ENCODE data around the gene DNM2.
"Not testable (repeated sequence)": the region's sequence is repeated elsewhere in the genome, so short reads cannot be mapped to it uniquely, and the experiment has no call there.

DNM2 gene

DNA sequence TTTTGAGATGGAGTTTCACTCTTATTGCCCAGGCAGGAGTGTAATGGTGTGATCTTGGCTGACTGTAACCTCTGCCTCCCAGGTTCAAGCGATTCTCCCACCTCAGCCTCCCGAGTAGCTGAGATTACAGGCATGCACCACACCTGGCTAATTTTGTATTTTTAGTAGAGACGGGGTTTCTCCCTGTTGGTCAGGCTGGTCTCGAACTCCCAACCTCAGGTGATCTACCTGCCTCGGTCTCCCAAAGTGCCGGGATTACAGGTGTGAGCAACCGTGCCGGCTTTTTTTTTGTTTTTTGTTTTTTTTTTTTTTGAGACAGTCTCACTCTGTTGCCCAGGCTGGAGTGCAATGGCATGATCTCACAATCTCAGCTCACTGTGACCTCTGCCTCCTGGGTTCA, 28.6 kb downstream of the DNM2 start:
- not testable (repeated sequence) for H3K27me3 ChIP-seq (ENCODE audit: insufficient read depth, low read length); H3K18ac ChIP-seq (ENCODE audit: low read length); H2AK5ac ChIP-seq (ENCODE audit: low read length); H3K4me3 ChIP-seq (ENCODE audit: low read depth, low read length); H3K23ac ChIP-seq (ENCODE audit: low read length); H2AFZ ChIP-seq (ENCODE audit: insufficient read depth, low read length, poor library complexity); H4K8ac ChIP-seq (ENCODE audit: low read depth, low read length); H4K91ac ChIP-seq (ENCODE audit: low read depth, low read length); H2BK120ac ChIP-seq (ENCODE audit: insufficient read depth, low read length, poor library complexity); DNase-seq; H3K9me3 ChIP-seq (ENCODE audit: insufficient read depth, low read depth, low read length); H3K4me2 ChIP-seq (ENCODE audit: low read length); H3K14ac ChIP-seq (ENCODE audit: low read length); H2BK12ac ChIP-seq (ENCODE audit: low read length); H3K79me1 ChIP-seq (ENCODE audit: low read length); H2BK5ac ChIP-seq (ENCODE audit: low read depth, low read length, poor library complexity); H3K9ac ChIP-seq (ENCODE audit: low read length); H3K36me3 ChIP-seq (ENCODE audit: control insufficient read depth in 1 of 2, insufficient read depth in 2 of 2, low read length in 2 of 2); H3K27ac ChIP-seq (ENCODE audit: low read depth, low read length); H3K4ac ChIP-seq (ENCODE audit: low read depth, low read length); H4K12ac ChIP-seq (ENCODE audit: low read depth, low read length)
- peaks cover 26% of the 10 kb centered on the region for H3K79me2 ChIP-seq (ENCODE audit: control insufficient read depth, insufficient read depth, low read length, poor library complexity)
- peaks cover 41 to 44% of the 10 kb centered on the region in 2 experiments for H3K4me1 ChIP-seq (ENCODE audit: control insufficient read depth in 1 of 2, insufficient read depth in 2 of 2, low read length in 2 of 2)
- no CpG with 5 or more reads among the region's 8 CpGs for WGBS (ENCODE audit: extremely low coverage, insufficient coverage, insufficient read length)

DNA sequence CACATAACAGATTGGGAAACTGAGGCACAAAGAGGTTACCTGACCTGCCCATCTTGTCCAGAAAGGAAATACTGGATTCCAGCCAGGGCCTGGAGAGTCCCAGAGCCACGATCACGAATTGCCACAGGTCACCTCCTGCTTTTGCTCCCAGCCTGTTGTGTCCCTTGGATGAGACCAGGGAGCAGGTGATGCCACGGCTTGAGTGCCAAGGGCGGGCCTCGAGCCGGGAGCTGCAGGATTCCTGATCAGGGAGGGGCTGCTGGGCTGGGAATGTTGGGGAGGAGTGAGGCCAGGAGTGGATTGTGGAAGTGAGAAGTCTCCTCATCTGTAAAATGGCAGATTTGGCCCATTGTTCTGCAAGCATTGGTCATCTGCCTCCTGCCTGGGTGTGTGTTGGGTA, 29.4 kb downstream of the DNM2 start:
- Histone ChIP-seq H2AFZ (ENCODE audit: insufficient read depth, low read length, poor library complexity) (no peak overlapping the region), H3K4me2 (ENCODE audit: low read length) (no peak overlapping the region), H4K12ac (ENCODE audit: low read depth, low read length) (no peak overlapping the region), H4K8ac (ENCODE audit: low read depth, low read length) (no peak overlapping the region), H4K91ac (ENCODE audit: low read depth, low read length) (peak overlapping the region; percentile 65), H3K27ac (ENCODE audit: low read depth, low read length) (no peak overlapping the region), H3K4me3 (ENCODE audit: low read depth, low read length) (no peak overlapping the region), H3K18ac (ENCODE audit: low read length) (peak overlapping the region; percentile 27), H3K27me3 (ENCODE audit: insufficient read depth, low read length) (no peaks in the 10 kb centered on the region), H2BK12ac (ENCODE audit: low read length) (no peak overlapping the region), H3K79me2 (ENCODE audit: control insufficient read depth, insufficient read depth, low read length, poor library complexity) (peaks cover 23% of the 10 kb centered on the region), H3K4ac (ENCODE audit: low read depth, low read length) (peak overlapping the region; percentile 22), H3K36me3 (ENCODE audit: control insufficient read depth in 1 of 2, insufficient read depth in 2 of 2, low read length in 2 of 2) (no peaks in the 10 kb centered on the region), H3K9me3 (ENCODE audit: insufficient read depth, low read depth, low read length) (peaks cover 4% of the 10 kb centered on the region), H3K4me1 (ENCODE audit: control insufficient read depth in 1 of 2, insufficient read depth in 2 of 2, low read length in 2 of 2) (peaks cover 41 to 44% of the 10 kb centered on the region in 2 experiments), H2BK5ac (ENCODE audit: low read depth, low read length, poor library complexity) (no peak overlapping the region), H3K79me1 (ENCODE audit: low read length) (peaks cover 2% of the 10 kb centered on the region), H2BK120ac (ENCODE audit: insufficient read depth, low read length, poor library complexity) (no peak overlapping the region), H3K9ac (ENCODE audit: low read length) (no peak overlapping the region), H3K14ac (ENCODE audit: low read length) (no peak overlapping the region), H3K23ac (ENCODE audit: low read length) (no peak overlapping the region), H2AK5ac (ENCODE audit: low read length) (peak overlapping the region; percentile 48)
- peak in 1 of 2 donors; percentile 37 for DNase-seq
- no CpG with 5 or more reads among the region's 6 CpGs for WGBS (ENCODE audit: extremely low coverage, insufficient coverage, insufficient read length)

DNA sequence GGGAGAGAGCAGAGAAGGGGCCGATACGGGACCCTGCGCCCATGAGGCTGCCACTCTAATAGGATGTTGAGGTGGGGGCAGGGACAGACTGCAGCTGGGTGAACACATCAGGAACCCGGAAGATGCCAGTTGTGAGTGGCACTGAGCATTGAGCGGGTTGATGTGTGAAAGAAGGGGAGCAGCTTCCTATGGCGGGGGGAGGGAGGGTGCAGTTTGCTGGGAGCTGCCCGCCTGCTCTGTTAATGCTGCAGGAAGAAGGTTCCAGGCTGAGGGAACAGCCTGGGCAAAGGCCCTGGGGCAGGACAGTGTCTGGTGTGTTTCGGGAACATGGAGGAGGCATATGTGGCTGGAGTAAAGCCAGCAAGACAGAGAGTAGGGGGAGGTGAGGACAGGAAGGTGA, 29.8 kb downstream of the DNM2 start:
- H3K4me3 ChIP-seq (ENCODE audit: low read depth, low read length) = no peak overlapping the region
- no peaks in the 10 kb centered on the region for H3K27me3 ChIP-seq (ENCODE audit: insufficient read depth, low read length)
- H3K4me1 ChIP-seq (ENCODE audit: control insufficient read depth in 1 of 2, insufficient read depth in 2 of 2, low read length in 2 of 2) = peaks cover 42 to 44% of the 10 kb centered on the region in 2 experiments
- peaks cover 4% of the 10 kb centered on the region for H3K9me3 ChIP-seq (ENCODE audit: insufficient read depth, low read depth, low read length)
- no peak overlapping the region for H2BK5ac ChIP-seq (ENCODE audit: low read depth, low read length, poor library complexity)
- H4K8ac ChIP-seq (ENCODE audit: low read depth, low read length) = no peak overlapping the region
- no peaks in the 10 kb centered on the region for H3K36me3 ChIP-seq (ENCODE audit: control insufficient read depth in 1 of 2, insufficient read depth in 2 of 2, low read length in 2 of 2)
- H3K4me2 ChIP-seq (ENCODE audit: low read length) = no peak overlapping the region
- no peak for DNase-seq
- no peak overlapping the region for H3K23ac ChIP-seq (ENCODE audit: low read length)
- no peak overlapping the region for H4K91ac ChIP-seq (ENCODE audit: low read depth, low read length)
- no peak overlapping the region for H3K9ac ChIP-seq (ENCODE audit: low read length)
- H3K14ac ChIP-seq (ENCODE audit: low read length) = no peak overlapping the region
- H2AFZ ChIP-seq (ENCODE audit: insufficient read depth, low read length, poor library complexity) = no peak overlapping the region
- WGBS (ENCODE audit: extremely low coverage, insufficient coverage, insufficient read length) = no CpG with 5 or more reads among the region's 8 CpGs
- H3K4ac ChIP-seq (ENCODE audit: low read depth, low read length) = peak overlapping the region; percentile 22
- H3K27ac ChIP-seq (ENCODE audit: low read depth, low read length) = no peak overlapping the region
- peak overlapping the region; percentile 27 for H3K18ac ChIP-seq (ENCODE audit: low read length)
- H2AK5ac ChIP-seq (ENCODE audit: low read length) = no peak overlapping the region
- no peak overlapping the region for H2BK120ac ChIP-seq (ENCODE audit: insufficient read depth, low read length, poor library complexity)
- H2BK12ac ChIP-seq (ENCODE audit: low read length) = no peak overlapping the region
- H3K79me1 ChIP-seq (ENCODE audit: low read length) = peaks cover 2% of the 10 kb centered on the region
- no peak overlapping the region for H4K12ac ChIP-seq (ENCODE audit: low read depth, low read length)
- H3K79me2 ChIP-seq (ENCODE audit: control insufficient read depth, insufficient read depth, low read length, poor library complexity) = peaks cover 25% of the 10 kb centered on the region

DNA sequence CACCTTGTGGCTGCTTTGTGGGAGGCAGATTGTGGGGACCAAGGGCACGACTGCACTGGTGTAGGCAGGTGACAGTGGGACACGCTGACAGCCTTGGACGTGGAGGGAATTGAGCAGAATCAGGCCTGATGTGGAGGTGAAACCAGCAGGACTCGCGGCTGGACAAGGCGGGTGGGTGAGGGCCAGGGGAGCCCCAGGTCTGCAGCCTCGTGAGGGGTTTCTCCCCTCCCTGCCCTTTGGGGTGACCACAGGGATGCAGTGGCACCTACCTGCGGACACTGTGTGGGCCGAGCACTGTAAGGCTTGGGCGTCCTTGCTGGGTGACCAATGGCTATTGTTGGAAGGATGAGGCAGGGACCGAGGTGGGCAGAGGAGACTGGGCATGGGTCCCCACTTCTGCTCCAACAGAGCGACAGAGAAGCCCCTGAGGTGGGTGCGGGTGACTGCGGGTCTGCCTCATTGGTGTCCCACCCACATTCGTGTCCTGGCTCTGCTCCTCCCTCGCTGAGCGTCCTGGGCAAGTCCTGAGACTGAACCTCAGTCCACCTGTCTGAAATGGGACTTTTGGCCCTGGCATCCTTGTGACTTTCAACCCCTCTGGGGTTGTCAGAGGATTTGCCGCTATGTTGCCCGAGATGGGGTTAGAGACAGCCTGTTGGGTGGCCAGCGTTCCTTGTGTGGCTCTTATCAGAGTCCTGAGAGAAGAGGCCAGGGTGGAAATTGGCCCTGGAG, 30.5 kb downstream of the DNM2 start:
- H4K91ac ChIP-seq (ENCODE audit: low read depth, low read length) = peak overlapping the region; percentile 67
- peaks cover 43 to 44% of the 10 kb centered on the region in 2 experiments for H3K4me1 ChIP-seq (ENCODE audit: control insufficient read depth in 1 of 2, insufficient read depth in 2 of 2, low read length in 2 of 2)
- no peak overlapping the region for H3K4me2 ChIP-seq (ENCODE audit: low read length)
- peak overlapping the region; percentile 36 for H3K27ac ChIP-seq (ENCODE audit: low read depth, low read length)
- H3K4me3 ChIP-seq (ENCODE audit: low read depth, low read length) = no peak overlapping the region
- H3K27me3 ChIP-seq (ENCODE audit: insufficient read depth, low read length) = no peaks in the 10 kb centered on the region
- H3K23ac ChIP-seq (ENCODE audit: low read length) = no peak overlapping the region
- H3K36me3 ChIP-seq (ENCODE audit: control insufficient read depth in 1 of 2, insufficient read depth in 2 of 2, low read length in 2 of 2) = peaks cover 0 to 1% of the 10 kb centered on the region in 2 experiments
- peak overlapping the region; percentile 43 for H2AK5ac ChIP-seq (ENCODE audit: low read length)
- H4K8ac ChIP-seq (ENCODE audit: low read depth, low read length) = peak overlapping the region; percentile 3
- H3K4ac ChIP-seq (ENCODE audit: low read depth, low read length) = peak overlapping the region; percentile 2
- H3K79me2 ChIP-seq (ENCODE audit: control insufficient read depth, insufficient read depth, low read length, poor library complexity) = peaks cover 25% of the 10 kb centered on the region
- no peak overlapping the region for H4K12ac ChIP-seq (ENCODE audit: low read depth, low read length)
- H3K14ac ChIP-seq (ENCODE audit: low read length) = peak overlapping the region; percentile 5
- peak overlapping the region; percentile 3 for H3K18ac ChIP-seq (ENCODE audit: low read length)
- DNase-seq = no peak
- no peak overlapping the region for H2BK120ac ChIP-seq (ENCODE audit: insufficient read depth, low read length, poor library complexity)
- no CpG with 5 or more reads among the region's 20 CpGs for WGBS (ENCODE audit: extremely low coverage, insufficient coverage, insufficient read length)
- H2AFZ ChIP-seq (ENCODE audit: insufficient read depth, low read length, poor library complexity) = no peak overlapping the region
- H2BK12ac ChIP-seq (ENCODE audit: low read length) = peak overlapping the region; percentile 6
- peak overlapping the region; percentile 25 for H2BK5ac ChIP-seq (ENCODE audit: low read depth, low read length, poor library complexity)
- peaks cover 1% of the 10 kb centered on the region for H3K9me3 ChIP-seq (ENCODE audit: insufficient read depth, low read depth, low read length)
- H3K9ac ChIP-seq (ENCODE audit: low read length) = no peak overlapping the region
- peaks cover 2% of the 10 kb centered on the region for H3K79me1 ChIP-seq (ENCODE audit: low read length)
